Body of pancreas (tissue), 4 donors: ENCODE data around the gene MYADML2.

Experiments
- POLR2A ChIP-seq, 3 donors: fragments of 450-650 bp; IDR thresholded peaks; one replicate each; pipeline ENCODE4 v1.6.1; 2016; ENCODE audit warnings: antibody characterized with exemption in 3 of 3, mild to moderate bottlenecking in 2 of 3
- TF ChIP-seq, protein P1 (sequence below), 7 experiments: fragments of 450-650 bp in 4 of 7; fragments of 200-600 bp in 3 of 7; sonication (generic) in 3 of 7; IDR thresholded peaks; one replicate each; pipeline ENCODE4 v1.5.1; 2016 to 2019; ENCODE audit warnings: antibody characterized with exemption in 7 of 7

DNA sequence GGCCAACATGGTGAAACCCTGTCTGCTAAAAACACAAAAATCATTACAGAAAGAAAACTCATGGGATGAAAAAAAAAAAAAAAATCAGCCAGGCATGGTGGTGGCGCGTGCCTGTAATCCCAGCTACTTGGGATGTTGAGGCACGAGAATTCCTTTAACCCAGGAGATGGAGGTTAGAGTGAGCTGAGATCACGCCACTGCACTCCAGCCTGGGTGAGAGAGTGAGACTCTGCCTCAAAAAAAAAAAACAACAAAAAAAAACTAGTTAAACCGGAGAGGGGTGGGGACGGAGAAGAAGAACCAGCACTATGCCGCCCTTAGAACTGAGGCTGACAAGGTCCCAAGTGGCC is 21.3 kb upstream of the MYADML2 start:
- TF ChIP-seq, protein P1, sequence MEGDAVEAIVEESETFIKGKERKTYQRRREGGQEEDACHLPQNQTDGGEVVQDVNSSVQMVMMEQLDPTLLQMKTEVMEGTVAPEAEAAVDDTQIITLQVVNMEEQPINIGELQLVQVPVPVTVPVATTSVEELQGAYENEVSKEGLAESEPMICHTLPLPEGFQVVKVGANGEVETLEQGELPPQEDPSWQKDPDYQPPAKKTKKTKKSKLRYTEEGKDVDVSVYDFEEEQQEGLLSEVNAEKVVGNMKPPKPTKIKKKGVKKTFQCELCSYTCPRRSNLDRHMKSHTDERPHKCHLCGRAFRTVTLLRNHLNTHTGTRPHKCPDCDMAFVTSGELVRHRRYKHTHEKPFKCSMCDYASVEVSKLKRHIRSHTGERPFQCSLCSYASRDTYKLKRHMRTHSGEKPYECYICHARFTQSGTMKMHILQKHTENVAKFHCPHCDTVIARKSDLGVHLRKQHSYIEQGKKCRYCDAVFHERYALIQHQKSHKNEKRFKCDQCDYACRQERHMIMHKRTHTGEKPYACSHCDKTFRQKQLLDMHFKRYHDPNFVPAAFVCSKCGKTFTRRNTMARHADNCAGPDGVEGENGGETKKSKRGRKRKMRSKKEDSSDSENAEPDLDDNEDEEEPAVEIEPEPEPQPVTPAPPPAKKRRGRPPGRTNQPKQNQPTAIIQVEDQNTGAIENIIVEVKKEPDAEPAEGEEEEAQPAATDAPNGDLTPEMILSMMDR (IDR thresholded peaks at IDR 0.05): no peak
- no peak for TF ChIP-seq POLR2A (IDR thresholded peaks at IDR 0.05)
